NCI-H1436 (cell line): ENCODE data around the gene ATP6V1B1.
A peak's percentile ranks its signal among the peaks of the same experiment; 100 is the strongest.

ENCODE experiments used
- DNase-seq: peaks from one replicate; lab custom pipeline; 2025; lab: John Stamatoyannopoulos, UW

The ATP6V1B1 gene

DNA sequence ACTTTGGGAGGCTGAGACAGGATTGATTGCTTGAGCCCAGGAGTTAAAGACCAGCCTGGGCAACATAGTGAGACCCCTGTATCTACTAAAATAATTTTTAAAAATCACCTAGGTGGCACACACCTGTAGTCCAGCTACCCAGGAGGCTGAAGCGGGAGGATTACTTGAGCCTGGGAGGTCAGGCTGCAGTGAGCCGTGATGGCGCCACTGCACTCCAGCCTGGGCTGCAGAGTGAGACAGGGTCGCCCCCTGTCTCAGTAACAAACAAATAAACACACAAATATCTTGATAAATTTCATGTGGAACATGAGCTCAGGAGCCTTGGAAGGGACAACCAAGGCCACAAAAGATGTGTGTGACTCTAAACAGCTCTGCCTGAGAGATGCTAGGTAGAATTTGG is 31.0 kb downstream of the ATP6V1B1 start:
- no peak for DNase-seq

DNA sequence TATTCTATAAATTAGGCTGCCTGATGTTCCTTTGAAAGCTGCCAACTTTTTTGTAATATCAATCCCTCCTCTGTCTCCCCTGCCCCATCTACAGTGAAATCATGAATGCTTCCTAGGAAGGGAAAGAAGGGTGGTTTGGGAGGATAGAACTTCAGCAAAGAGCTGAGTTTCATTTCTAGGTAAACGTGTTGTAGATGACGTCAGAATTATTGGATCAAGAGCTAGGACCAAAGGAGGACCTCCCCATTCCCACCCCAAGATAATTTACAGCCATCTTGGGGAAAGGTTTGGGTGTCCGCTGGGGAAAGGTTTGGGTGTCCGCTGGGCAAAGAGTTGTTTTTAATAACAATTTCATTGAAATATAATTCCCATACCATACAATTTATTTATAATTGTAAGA is 31.5 kb downstream of the ATP6V1B1 start:
- no peak for DNase-seq

DNA sequence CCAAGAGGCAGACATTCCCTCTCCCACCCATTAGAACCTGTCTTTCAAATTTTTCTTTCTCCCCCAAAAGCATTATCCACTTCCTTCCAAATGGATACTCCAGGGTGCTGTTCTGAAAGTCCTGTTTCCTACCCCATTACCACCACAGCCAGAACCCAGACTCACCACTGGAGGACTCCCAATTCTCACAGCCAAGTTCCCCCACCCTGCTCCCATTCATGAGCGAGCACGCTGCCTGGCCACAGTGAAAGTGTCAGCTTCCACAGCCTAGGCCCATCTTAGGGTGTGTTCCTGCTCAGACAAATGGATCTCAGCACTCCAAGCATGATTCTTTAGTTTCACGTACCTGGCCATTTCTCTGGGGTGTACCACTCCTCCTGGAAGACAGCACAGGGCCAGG is 38.9 kb downstream of the ATP6V1B1 start:
- no peak for DNase-seq

DNA sequence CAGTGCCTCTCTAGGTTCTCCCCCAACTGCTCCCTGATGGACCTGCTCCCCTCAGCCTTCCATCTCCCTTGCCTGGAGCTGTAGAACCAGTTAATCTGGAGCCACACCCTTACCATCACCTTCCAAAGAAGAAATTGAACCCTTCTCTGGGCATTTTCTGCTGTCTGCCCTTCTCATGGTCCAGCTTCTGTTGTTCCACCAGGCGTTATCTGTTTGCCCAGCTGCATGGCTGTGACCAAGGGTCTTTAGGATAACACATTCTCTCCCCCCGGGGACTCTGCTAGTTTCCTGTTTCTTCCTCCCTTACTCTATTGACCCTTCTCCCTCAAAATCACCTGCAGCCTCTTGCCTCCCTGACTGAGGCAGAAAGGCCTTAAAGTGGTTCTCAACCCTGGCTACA is 39.5 kb downstream of the ATP6V1B1 start:
- DNase-seq = no peak

DNA sequence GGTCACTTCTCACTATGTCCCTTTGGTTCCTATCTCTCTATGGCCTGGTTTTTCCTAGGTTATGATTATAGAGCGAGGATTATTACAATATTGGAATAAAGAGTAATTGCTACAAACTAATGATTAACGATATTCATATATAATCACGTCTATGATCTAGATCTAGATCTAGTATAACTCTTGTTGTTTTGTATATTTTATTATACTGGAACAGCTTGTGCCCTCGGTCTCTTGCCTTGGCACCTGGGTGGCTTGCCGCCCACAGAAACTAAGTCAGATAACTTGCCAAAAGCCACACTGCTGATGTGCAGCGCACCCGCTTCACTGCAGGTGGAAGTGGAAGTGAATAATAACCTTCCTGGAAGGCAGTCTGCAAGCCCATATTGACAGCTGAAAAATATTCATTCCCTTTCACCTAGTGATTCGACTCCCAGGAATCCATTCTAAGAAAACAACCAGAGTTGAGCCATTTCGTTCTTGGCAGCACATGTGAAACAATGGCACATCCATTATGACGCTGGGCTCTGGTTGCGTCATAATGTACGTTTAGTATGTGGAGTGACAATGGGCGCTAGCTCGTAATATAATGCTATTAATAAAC is 42.0 kb downstream of the ATP6V1B1 start:
- peak; percentile 53 for DNase-seq

DNA sequence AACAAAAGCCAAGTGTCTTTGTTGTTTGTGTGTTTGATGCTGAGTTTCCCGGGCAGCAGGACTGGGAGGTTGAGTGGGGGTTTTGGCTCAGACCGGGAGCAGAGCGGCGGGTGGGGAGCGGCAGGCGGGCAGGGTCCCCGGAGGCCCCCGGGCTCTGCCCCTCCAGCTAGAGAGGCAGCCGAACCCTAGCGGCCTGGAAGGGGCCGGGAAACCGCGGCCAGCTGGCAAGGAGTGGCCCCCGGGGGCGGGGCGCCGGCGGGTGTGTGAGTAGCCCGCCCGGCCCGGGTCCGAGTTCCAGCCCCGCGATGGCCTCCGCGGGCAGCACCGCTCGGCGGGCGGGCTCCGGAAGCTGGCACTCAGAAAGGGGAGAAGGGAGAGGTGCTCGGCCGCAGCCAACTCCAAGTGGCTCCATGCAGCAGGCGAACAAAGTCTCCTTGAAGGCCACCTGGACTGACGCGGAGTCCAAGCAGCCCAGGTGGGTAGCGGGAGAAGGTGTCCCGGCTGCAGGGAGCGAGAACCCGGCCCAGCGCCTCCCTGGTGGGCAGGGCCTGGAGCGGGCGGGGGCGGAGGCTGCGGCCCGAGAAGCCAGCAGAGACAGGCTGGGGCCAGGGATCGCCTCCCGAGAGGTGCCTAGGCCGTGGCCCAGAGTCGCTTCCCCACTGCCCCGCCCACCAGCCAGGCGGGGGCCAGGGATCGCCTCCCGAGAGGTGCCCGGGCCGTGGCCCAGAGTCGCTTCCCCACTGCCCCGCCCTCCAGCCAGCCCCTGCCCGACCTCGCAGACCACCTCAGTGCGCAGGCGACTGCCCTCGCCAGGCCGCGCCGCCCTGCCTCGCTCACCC is 42.9 kb downstream of the ATP6V1B1 start, which contains the start of gene ANKRD53:
TSS of gene ANKRD53 (plus strand) at position 290 of the 839 bp plus-strand sequence. CDS start at position 306, 16 bp downstream.
- DNase-seq = peak; percentile 15

DNA sequence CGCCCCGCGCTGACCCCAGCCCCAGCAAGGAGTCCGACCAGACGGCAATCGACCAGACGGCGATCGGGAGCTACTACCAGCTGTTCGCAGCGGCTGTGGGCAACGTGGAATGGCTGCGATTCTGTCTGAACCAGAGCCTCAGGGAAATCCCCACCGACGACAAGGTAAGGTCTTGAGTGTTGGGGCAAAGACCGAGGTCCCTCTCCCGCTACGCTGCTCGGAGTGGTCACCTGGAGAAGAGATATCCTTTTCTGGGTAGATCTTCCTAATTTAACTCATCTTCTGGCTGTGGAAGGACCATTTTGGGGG is 43.4 kb downstream of the ATP6V1B1 start:
- no peak for DNase-seq

DNA sequence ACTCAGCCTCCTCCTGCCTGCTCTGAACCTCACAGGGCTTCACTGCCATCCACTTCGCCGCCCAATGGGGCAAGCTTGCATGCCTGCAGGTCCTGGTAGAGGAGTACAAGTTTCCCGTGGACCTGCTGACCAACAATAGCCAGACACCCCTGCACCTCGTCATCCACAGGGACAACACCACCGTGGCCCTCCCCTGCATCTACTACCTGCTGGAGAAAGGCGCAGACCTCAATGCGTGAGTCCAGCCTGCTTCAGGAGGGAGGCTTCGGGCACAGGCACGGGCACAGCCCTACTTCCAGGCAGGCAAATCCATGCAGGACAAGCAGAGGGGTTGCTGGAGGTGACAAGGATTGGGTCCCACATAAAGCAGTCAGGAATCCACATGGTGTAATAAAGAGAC is 43.9 kb downstream of the ATP6V1B1 start:
- no peak for DNase-seq

DNA sequence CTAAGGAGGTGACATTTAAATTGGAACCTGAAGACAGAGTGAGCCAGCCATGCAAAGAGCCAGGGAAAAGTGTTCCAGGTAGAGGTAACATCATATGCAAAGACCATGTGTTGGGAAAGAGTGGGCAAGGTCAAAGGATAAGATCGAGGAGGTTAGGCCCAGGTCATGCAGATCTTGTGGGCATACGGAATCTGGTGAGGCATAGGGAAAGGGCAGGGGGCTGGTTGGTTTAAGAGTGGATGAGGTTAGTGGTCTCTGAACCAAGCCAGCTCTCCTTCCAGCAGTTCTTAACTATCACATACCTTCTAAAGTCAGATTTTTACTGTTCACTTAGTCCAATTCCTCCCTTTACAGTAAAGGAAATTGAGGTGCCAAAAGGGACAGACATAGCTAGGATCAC is 45.7 kb downstream of the ATP6V1B1 start:
- DNase-seq = no peak

DNA sequence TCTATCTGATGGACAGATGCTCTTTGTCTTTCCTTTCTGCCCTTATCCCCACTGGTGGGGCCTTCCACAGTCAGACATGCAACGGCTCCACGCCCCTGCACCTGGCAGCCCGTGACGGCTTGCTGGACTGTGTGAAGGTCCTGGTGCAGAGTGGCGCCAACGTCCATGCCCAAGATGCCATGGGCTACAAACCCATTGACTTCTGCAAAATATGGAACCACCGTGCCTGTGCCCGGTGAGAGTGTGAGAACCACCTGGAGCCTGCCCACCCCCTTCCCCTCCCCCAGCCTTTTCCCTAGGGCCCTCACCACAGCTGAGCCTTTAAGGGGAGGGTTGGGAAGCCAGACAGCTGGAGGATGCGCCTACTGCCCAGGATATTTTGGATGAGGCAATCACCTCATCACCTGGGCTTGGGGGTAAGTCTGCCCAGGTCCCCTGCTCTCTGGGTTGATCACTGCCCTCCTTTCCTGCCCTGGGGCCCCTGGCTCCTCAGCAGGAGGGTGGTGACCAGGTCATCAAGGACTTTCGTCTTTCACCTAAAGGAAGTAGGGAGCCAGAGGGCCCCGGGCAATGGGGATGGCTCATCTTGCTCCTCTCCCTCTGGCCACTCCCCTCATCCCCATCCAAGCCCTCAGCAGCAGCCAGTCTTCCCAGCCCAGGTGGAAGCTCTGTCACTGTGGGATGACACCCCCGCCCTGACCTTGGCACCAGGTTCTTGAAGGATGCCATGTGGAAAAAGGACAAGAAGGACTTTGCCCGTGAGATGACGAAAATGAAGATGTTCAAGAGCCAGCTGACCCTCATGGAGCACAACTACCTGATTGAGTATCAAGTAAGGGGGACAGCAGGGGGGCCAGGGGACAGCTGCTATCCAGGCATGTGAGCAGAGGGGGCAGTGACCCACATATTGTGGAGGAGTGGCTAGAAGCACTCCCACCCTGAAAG is 46.4 kb downstream of the ATP6V1B1 start:
- no peak for DNase-seq

DNA sequence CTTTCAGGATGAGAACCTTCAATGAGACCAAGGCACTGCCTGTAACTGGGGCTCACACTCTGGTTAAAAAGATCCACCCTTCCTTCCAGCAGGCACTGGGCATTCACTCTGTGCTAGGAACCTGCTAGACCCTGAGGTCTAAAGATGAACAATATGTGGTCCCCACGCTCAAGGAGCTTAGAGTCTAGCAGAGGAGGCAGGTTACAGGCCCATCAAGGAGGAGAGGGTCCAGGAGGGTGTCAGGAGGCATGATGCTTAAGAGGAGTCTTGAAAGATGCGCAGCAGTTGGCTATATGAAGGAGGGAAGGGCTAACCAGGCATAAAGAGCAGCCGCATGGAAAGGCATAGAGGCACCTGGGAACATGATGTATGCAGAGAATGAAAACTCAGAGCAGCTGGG is 47.3 kb downstream of the ATP6V1B1 start:
- DNase-seq = no peak

DNA sequence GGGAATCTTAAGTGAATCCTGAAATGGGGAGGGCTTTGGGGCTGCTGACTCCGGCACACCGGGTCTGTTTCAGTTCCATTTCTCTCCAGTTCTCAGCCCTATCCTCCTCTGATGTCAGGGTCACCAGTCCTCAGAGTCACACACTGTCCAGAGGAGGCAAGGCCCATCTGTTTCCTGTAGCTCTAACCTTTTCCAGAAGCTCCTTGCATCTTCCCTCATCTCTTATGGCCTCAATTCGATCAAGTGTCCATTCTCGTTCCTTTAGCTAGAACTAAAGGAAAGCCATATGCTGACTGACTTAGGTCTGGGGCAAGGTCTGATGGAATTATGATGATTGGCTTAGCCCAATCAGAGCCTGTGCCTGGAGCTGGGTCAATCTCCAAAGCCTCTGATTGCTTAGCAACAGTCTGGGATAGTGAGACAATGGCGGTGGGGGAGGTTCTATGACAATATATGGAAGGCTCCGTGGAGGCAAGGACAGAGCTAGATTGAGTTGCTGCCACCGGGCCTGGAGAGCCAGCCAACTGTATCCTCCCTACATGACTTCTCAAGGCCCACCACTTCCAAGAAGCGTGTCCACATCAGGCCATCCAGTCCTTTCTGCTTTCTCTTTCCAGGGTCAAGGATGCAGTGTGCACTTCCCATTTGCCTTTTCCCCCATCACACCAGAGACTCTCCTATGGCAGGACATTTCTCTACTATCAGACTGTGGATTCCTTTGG is 48.0 kb downstream of the ATP6V1B1 start:
- no peak for DNase-seq

DNA sequence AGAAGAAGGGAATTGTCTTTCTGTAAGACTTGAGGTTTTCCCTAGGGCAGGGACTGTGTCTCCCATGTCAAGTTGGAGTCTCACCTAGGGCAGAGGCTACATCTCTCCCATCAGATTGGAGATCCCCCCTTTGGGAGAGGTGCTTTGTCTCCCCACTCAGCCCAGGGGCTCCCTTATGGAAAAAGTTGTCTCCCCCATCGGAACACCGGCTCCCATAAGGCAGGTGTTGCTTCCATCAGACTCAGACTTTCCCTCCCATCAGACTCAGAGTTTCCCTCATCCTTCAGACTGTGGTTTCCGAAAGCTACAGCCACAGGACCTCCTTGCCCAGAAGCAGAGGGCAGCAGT is 48.5 kb downstream of the ATP6V1B1 start:
- no peak for DNase-seq

DNA sequence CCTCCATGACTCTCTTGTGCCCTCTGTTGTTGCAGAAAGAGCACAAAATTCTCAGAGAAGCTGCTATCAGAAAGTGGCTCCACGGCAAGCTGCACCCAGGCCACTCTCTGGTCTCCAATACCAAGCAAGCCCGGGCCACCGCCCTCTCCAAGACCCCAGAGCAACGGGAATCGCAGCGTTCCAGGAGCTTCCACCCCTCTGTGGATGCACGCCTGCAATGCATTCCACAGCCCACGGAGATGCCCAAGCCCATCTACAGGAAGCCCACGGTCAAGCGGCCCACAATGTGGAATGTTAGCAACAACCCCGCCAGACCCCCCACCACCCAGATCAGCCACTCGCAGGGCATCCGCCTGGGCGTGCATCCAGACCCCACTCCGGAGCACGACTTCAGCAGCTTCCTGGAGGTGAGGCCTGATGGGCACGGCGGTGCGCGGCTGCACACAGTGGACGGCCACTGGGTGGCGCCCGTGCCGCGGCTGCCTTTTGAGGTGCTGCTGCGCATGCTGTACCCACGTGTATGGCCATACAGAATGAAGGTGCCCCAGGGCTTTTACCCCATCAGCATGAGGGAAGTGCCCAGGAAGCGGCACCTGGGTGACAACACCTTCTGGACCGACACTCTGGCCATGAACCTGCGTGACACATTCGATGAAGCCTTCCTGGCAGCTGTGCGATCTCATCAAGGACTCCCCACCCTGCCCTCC is 49.0 kb downstream of the ATP6V1B1 start:
- no peak for DNase-seq

DNA sequence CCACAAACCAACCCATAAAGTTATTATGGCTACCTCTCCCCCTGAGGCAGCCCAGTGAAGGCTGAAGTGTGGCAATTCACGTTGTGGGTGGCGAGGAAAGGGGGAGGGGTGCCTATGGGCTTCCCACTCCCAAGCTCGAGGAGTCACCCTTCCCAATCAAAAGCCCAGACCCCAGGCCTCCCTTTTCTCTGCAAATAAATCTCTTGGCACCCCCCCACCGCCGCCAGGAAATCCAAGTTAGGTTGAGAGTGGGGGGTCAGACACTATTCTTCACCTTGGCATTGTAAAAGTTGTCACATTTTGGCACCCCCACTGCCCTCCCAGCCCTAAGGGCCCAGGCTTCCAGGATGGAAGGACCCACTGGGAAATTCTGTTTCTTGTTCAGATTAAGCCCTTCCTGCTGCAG is 49.6 kb downstream of the ATP6V1B1 start:
- no peak for DNase-seq

DNA sequence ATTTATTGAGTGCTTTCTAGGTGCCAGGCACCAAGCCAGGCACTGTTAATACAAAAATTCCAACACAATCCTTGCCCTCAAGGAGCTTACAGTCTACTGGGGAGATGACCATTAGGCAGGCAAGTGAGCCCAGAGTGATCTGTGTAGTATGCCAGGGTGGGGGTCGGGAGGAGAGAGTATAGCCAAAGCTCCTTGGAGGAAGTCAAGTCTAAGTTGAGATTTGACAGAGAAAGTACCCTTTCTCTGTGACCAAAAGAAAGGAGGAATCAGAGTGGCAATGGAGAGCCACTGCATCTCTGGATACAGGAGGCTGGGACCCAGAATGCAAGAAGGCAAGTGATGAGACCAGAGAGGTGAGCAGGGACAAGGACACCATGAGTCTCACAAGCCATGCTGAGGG is 50.3 kb downstream of the ATP6V1B1 start:
- no peak for DNase-seq

DNA sequence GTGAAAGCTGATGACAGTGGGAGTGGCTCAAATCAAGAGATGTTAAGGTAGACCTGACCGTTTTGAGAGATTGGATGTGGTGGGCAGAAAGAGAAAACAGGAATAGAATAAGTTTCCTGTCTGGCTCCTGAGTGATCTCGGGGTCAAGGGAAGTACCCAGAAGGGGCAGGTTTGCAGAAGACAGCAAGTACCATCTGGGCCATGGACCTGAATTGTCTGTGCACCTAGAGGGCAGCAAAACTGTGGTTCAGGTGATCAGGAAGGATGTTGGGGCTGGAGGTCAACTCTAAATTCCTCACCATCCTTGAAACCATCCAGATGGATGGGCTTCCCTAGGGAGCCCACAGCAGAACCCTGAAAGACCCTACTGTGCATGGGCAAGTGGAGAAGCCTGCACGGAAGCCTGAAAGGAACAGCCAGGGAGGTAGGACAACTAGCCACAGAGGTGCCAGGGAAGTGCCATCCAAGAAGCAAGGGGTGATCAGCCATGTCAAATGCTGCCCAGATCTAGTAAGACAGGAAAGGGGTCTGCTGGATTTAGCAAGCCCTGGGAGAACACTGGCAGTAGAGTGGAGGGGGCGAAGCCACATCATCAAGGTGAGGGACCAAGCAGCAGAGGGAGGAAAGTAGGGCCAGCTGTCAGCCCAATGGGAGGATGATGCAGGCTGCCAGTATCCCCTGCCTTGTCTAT is 50.9 kb downstream of the ATP6V1B1 start:
- DNase-seq = no peak

DNA sequence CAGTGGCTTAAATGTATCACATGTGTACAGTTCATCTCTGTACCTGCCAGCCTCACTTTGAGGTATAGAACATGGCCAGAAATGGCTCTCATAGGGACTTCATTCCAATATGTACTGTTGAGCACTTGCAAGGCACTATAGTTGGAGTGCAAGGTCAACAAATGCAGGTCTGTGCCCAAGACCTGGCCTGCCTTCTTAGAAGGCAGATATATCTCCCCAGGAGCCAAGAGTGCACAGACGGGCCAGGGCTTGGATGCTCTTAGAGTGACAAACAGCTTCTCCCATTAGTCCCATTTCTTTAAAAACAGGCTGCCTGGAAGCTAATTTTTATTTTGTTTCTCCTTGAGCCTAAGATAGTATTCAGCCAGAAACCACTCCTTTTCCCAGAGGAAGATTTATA is 51.7 kb downstream of the ATP6V1B1 start:
- no peak for DNase-seq

DNA sequence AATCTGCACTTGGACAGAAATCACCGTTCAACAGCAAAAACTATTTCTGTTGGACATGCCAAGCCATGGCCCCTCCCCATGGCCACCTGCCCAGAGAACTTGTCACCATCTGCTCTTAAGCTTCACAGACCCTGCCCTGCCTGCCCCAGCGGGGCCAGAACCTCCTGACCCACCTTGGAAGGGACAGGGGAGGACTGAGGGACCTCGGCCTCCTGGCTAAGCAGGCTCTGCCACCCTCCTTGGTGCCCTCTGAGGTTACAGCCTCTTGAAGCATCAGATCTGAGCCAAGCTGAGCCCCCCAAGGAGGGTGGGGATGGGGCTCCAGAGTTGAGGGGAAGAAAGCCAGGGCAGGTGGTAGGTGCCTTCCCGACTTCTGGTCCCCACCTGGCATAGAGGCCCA is 52.5 kb downstream of the ATP6V1B1 start:
- DNase-seq = no peak

DNA sequence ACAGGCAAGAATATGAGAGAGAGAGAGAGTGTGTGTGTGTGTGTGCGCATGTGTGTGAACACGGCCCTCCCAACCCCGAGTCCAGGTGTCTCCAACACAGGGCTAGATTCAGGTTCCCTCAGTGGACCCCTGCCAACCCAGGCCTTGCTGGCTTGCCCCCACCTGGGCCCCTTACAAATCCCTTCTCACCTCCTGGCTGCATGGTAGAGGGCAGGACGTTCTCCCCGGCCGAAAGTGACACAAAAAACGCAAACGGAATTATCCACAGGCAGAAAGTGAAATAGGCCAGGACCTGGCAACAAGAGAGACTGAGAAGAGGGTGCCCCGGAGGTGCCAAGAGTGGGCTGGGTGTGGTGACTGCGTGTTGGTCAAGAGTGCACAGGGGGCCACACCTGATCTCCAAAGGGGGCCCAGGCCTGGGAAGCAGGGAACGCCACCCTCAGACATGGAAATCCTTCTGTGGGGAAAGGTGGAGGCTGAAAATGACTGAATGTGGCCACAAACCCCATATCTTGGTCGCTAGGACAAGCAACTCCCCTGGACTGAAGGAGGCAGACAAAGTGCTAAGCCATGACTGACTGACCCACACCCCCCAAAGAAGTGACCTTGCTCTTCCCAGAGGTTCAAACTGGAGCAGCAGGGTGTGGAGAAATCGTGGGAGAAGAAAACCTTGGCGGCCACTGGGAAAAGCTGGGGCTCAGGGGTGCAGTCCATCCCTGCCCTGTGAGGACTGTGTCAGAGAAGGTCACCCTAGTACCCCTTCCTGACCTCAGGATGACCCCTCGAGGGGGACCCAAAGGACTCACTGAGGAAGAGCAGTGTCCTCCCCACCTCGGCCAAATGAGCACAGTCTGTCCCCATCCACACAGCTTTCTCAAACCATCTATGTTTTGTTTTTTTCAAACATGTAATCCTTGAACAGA is 53.3 kb downstream of the ATP6V1B1 start:
- DNase-seq = no peak
